HepG2 (cell line): ENCODE results near the gene CUL5. TPM values are rescaled to one million over a fixed set of nuclear protein-coding genes. Genes with fewer than 3 reads are reported as not detected.

ENCODE experiments used
- CERS6 ChIP-seq: sonication (generic); formaldehyde crosslinking; IDR thresholded peaks from 2 replicates; pipeline ENCODE4 v1.5.0; 2020; ENCODE audit warnings: missing genetic modification reagents
- HNRNPK ChIP-seq: fragments of 200-400 bp; formaldehyde crosslinking; IDR thresholded peaks from 2 replicates; pipeline ENCODE4 v1.6.1; 2018; ENCODE audit warnings: low read length, low read depth, moderate library complexity, mild to moderate bottlenecking; ENCODE audit not compliant: poor library complexity, severe bottlenecking
- KAT2B ChIP-seq: fragments of 150-350 bp; IDR thresholded peaks from 2 replicates; pipeline ENCODE4 v1.6.1; 2014; ENCODE audit warnings: low read depth, low read length, borderline replicate concordance
- KLF9 ChIP-seq: IDR thresholded peaks from 2 replicates; pipeline ENCODE4 v1.6.1; 2016; ENCODE audit warnings: low read depth
- LBX2 ChIP-seq: sonication (generic); formaldehyde crosslinking; IDR thresholded peaks from 2 replicates; pipeline ENCODE4 v1.5.0; 2020; ENCODE audit warnings: missing genetic modification reagents, mild to moderate bottlenecking, borderline replicate concordance
- MATR3 ChIP-seq: sonication (generic); formaldehyde crosslinking; IDR thresholded peaks from 2 replicates; pipeline ENCODE4 v1.4.0; 2020; ENCODE audit warnings: missing genetic modification reagents
- MED1 ChIP-seq: sonication (generic); formaldehyde crosslinking; IDR thresholded peaks from 2 replicates; pipeline ENCODE4 v1.4.0; 2020; ENCODE audit warnings: missing genetic modification reagents
- MED8 ChIP-seq: sonication (generic); formaldehyde crosslinking; IDR thresholded peaks from 2 replicates; pipeline ENCODE4 v1.8.1; 2023; ENCODE audit warnings: mild to moderate bottlenecking, missing genetic modification reagents; ENCODE audit not compliant: insufficient replicate concordance
- NBN ChIP-seq: fragments of 450-650 bp; conservative IDR thresholded peaks from 2 replicates; pipeline ENCODE4 v1.6.1; 2017
- RELA ChIP-seq: sonication (generic); formaldehyde crosslinking; IDR thresholded peaks from 2 replicates; pipeline ENCODE4 v1.4.0; 2020; ENCODE audit warnings: missing genetic modification reagents
- SMARCE1 ChIP-seq: fragments of 450-650 bp; IDR thresholded peaks from 2 replicates; pipeline ENCODE4 v1.6.1; 2017; ENCODE audit warnings: borderline replicate concordance
- THRA ChIP-seq: sonication (generic); formaldehyde crosslinking; IDR thresholded peaks from 2 replicates; pipeline ENCODE4 v1.4.0; 2020; ENCODE audit warnings: missing genetic modification reagents, borderline replicate concordance
- ZFP36 ChIP-seq: fragments of 150-350 bp; IDR thresholded peaks from 2 replicates; pipeline ENCODE4 v1.6.1; 2018; ENCODE audit warnings: borderline replicate concordance, low read length, low read depth; ENCODE audit not compliant: partially characterized antibody
- ZNF318 ChIP-seq: sonication (generic); formaldehyde crosslinking; IDR thresholded peaks from 2 replicates; pipeline ENCODE4 v1.4.0; 2020; ENCODE audit warnings: mild to moderate bottlenecking, missing genetic modification reagents
- ZNF577 ChIP-seq: sonication (generic); formaldehyde crosslinking; IDR thresholded peaks from 2 replicates; pipeline ENCODE4 v1.4.0; 2020; ENCODE audit warnings: mild to moderate bottlenecking, low read depth, missing genetic modification reagents, borderline replicate concordance
- polyA plus RNA-seq, 8 experiments: library from polyadenylated mRNA; depleted of rRNA in 3 of 8; stranded (reverse) in 7 of 8; unstranded in 1 of 8; fragments of >200 nt; fragmentation: Illumina TruSeq in 4 of 8; extraction: Trizol in 4 of 8; gene quantifications; 2 replicates each; pipeline versions ENCODE4 v1.2.1 to v1.2.3, GENCODE V29; 2011 to 2016; ENCODE audit warnings: low read depth in 4 of 8, missing spikeins in 1 of 8, mixed read lengths in 1 of 8; ENCODE audit not compliant: insufficient read depth in 1 of 8
- total RNA-seq, 5 experiments: library from RNA; depleted of rRNA; stranded (reverse); fragments of >200 nt; fragmentation: Illumina TruSeq; extraction: Trizol; gene quantifications; 2 replicates each; pipeline ENCODE4 v1.2.3, GENCODE V29; 2016; ENCODE audit warnings: low read depth in 1 of 5
- TF ChIP-seq, protein P1 (sequence below): IDR thresholded peaks from 2 replicates; pipeline ENCODE4 v1.6.1; 2016; ENCODE audit warnings: low read depth, borderline replicate concordance

The CUL5 gene
- total and polyA plus RNA-seq, 2 of the 13 experiments (the other 11 are each of a cell fraction or from before 2014, with no cell fraction given): 7.0 to 24.7 TPM

GRCh38 chr11:108121274-108122155 lies 112.8 kb downstream of the CUL5 start, which contains the start of gene ACAT1 (continued):
- TF ChIP-seq ZNF318 (CRISPR knock-in tag) (no peak), RELA (CRISPR knock-in tag) (no peak), HNRNPK (peak; percentile 12), ZFP36 (no peak), SMARCE1 (no peak), MED1 (CRISPR knock-in tag) (peak; percentile 42), LBX2 (CRISPR knock-in tag) (no peak), KAT2B (no peak), KLF9 (CRISPR knock-in tag) (no peak), MATR3 (CRISPR knock-in tag) (no peak), MED8 (peak; percentile 37), THRA (no peak; the same call in 1 of the 2 replicates), NBN (no peak), ZNF577 (CRISPR knock-in tag) (no peak), CERS6 (CRISPR knock-in tag) (no peak)
- TF ChIP-seq, protein P1, sequence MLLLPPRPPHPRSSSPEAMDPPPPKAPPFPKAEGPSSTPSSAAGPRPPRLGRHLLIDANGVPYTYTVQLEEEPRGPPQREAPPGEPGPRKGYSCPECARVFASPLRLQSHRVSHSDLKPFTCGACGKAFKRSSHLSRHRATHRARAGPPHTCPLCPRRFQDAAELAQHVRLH: no peak; the same call in 1 of the 2 replicates
